GM12878 (cell line): ENCODE results near the gene CPS1. TPM values are rescaled to one million over a fixed set of nuclear protein-coding genes. Genes with fewer than 3 reads are reported as not detected.

ENCODE experiments used
- ATAC-seq: fragments of 200-7000 bp; cut with Tn5 transposase; 3 replicates; pipeline ENCODE4 v1.9.1; 2020; ENCODE audit warnings: mild to moderate bottlenecking, moderate library complexity
- BruUV-seq: library from RNA; stranded (reverse); fragments of 400-500 nt; replicated peaks from 2 replicates; lab custom pipeline; 2021; lab: Mats Ljungman, UMichigan
- CTCF ChIA-PET: fragments of 300-600 bp; sonication (Branson Sonifier 250); formaldehyde crosslinking; extraction: SDS; loops from one replicate; lab custom pipeline; 2021; ENCODE audit warnings: inconsistent platforms; lab: Yijun Ruan, JAX
- POLR2A ChIA-PET: fragments of 350-600 bp; formaldehyde crosslinking; extraction: SDS; loops from one replicate; lab custom pipeline; 2021; ENCODE audit warnings: inconsistent platforms; lab: Charles Lee
- RAD21 ChIA-PET: fragments of 300-600 bp; sonication (Branson Sonifier 250); formaldehyde crosslinking; loops from one replicate; lab custom pipeline; 2023; ENCODE audit warnings: antibody characterized with exemption; ENCODE audit not compliant: unreplicated experiment; lab: Charles Lee
- SMC1A ChIA-PET: fragments of 300-600 bp; sonication (Branson Sonifier 250); formaldehyde crosslinking; loops from one replicate; lab custom pipeline; 2023; ENCODE audit not compliant: unreplicated experiment, uncharacterized antibody; lab: Charles Lee
- DNase-seq: peaks from one replicate; pipeline ENCODE4 v3.0.0-alpha.2; 2011; ENCODE audit warnings: low read depth, low spot score
- FAIRE-seq: peaks from 3 replicates; lab custom pipeline; 2011; peaks lifted over from hg19 to GRCh38; lab: Jason Lieb, UNC
- H2AFZ ChIP-seq: 2 replicates; pipeline ENCODE4 v1.6.0; 2011; ENCODE audit warnings: low read depth, low read length, control low read depth; ENCODE audit not compliant: control insufficient read depth
- H3K27ac ChIP-seq: 2 replicates; pipeline ENCODE4 v1.5.1; 2011; ENCODE audit warnings: control low read depth; ENCODE audit not compliant: control insufficient read depth, insufficient read depth
- H3K27me3 ChIP-seq, 2 experiments: replicated peaks in 1 of 2; 2 replicates each; pipeline versions ENCODE4 v1.6.0 to v1.6.1; 2011; ENCODE audit warnings: low read length in 1 of 2; ENCODE audit not compliant: control insufficient read depth in 2 of 2, insufficient read depth in 2 of 2
- H3K36me3 ChIP-seq, 2 experiments: 2 replicates each; pipeline ENCODE4 v1.5.1; 2011; ENCODE audit warnings: low read length in 1 of 2; ENCODE audit not compliant: control insufficient read depth in 2 of 2, insufficient read depth in 2 of 2
- H3K4me1 ChIP-seq: 2 replicates; pipeline ENCODE4 v1.6.1; 2011; ENCODE audit warnings: mild to moderate bottlenecking, low read length, moderate library complexity, mixed read lengths; ENCODE audit not compliant: control insufficient read depth, insufficient read depth
- H3K4me2 ChIP-seq: 2 replicates; pipeline ENCODE4 v1.6.0; 2011; ENCODE audit warnings: control low read depth; ENCODE audit not compliant: control insufficient read depth, insufficient read depth
- H3K4me3 ChIP-seq: fragments of 200-600 bp; sonication (generic); 2 replicates; pipeline ENCODE4 v1.5.1; 2016
- H3K79me2 ChIP-seq: 2 replicates; pipeline ENCODE4 v1.6.0; 2011; ENCODE audit warnings: low read length; ENCODE audit not compliant: control insufficient read depth, insufficient read depth
- H3K9ac ChIP-seq: 2 replicates; pipeline ENCODE4 v1.8.0; 2011; ENCODE audit warnings: low read length, control low read depth, mixed read lengths; ENCODE audit not compliant: control insufficient read depth, insufficient read depth
- H3K9me3 ChIP-seq: replicated peaks from 3 replicates; pipeline ENCODE4 v1.5.1; 2011; ENCODE audit warnings: mild to moderate bottlenecking, low read length; ENCODE audit not compliant: control insufficient read depth, insufficient read depth
- H4K20me1 ChIP-seq: 2 replicates; pipeline ENCODE4 v1.6.0; 2011; ENCODE audit not compliant: control insufficient read depth, insufficient read depth
- BCL11A ChIP-seq: IDR thresholded peaks from 2 replicates; pipeline ENCODE4 v1.6.1; 2011; ENCODE audit warnings: low read depth, low read length
- CBX5 ChIP-seq: sonication (generic); IDR thresholded peaks from 2 replicates; pipeline ENCODE4 v1.6.1; 2016; ENCODE audit warnings: low read depth, moderate library complexity, mild to moderate bottlenecking, inconsistent platforms
- CEBPB ChIP-seq, 2 experiments: fragments of 150-350 bp in 1 of 2; IDR thresholded peaks; 2 replicates each; pipeline ENCODE4 v1.6.1; 2012 to 2014; ENCODE audit warnings: low read depth in 2 of 2, low read length in 2 of 2, borderline replicate concordance in 1 of 2, inconsistent platforms in 1 of 2
- EED ChIP-seq: sonication (generic); IDR thresholded peaks from 2 replicates; pipeline ENCODE4 v1.6.1; 2016; ENCODE audit warnings: antibody characterized with exemption, low read depth
- GATAD2B ChIP-seq: fragments of 450-650 bp; conservative IDR thresholded peaks from 2 replicates; pipeline ENCODE4 v1.6.1; 2017; ENCODE audit warnings: low read depth, mild to moderate bottlenecking, moderate library complexity
- IKZF2 ChIP-seq, 2 experiments: fragments of 450-650 bp; IDR thresholded peaks; 2 replicates each; pipeline ENCODE4 v1.6.1; 2017; ENCODE audit warnings: mild to moderate bottlenecking in 2 of 2, moderate library complexity in 2 of 2
- IRF3 ChIP-seq: fragments of 450-650 bp; IDR thresholded peaks from 2 replicates; pipeline ENCODE4 v1.6.1; 2014; ENCODE audit warnings: mild to moderate bottlenecking
- IRF4 ChIP-seq: IDR thresholded peaks from 2 replicates; pipeline ENCODE4 v1.6.1; 2011; ENCODE audit warnings: low read depth, low read length
- JUNB ChIP-seq: IDR thresholded peaks from 2 replicates; pipeline ENCODE4 v1.6.1; 2016; ENCODE audit warnings: antibody characterized with exemption, mild to moderate bottlenecking
- KLF5 ChIP-seq: fragments of 450-650 bp; IDR thresholded peaks from 2 replicates; pipeline ENCODE4 v1.6.1; 2014; ENCODE audit warnings: mild to moderate bottlenecking; ENCODE audit not compliant: partially characterized antibody
- MAX ChIP-seq: IDR thresholded peaks from 2 replicates; pipeline ENCODE4 v1.6.1; 2012; ENCODE audit warnings: low read depth, low read length, improper control_type of control experiment
- MYB ChIP-seq: fragments of 150-350 bp; IDR thresholded peaks from 2 replicates; pipeline ENCODE4 v1.6.1; 2014; ENCODE audit warnings: mild to moderate bottlenecking, low read depth, low read length, borderline replicate concordance
- MYC ChIP-seq: IDR thresholded peaks from 2 replicates; pipeline ENCODE4 v1.6.1; 2011; ENCODE audit warnings: mild to moderate bottlenecking, low read length, moderate library complexity, inconsistent platforms; ENCODE audit not compliant: insufficient read depth, insufficient replicate concordance, insufficient read length, severe bottlenecking
- NR2C1 ChIP-seq: fragments of 450-650 bp; IDR thresholded peaks from 2 replicates; pipeline ENCODE4 v1.6.1; 2017; ENCODE audit warnings: antibody characterized with exemption, mild to moderate bottlenecking, moderate library complexity
- RFX5 ChIP-seq: IDR thresholded peaks from 2 replicates; pipeline ENCODE4 v1.6.1; 2011; ENCODE audit warnings: low read depth, low read length, improper control_type of control experiment
- RUNX3 ChIP-seq: IDR thresholded peaks from 2 replicates; pipeline ENCODE4 v1.6.1; 2012; ENCODE audit warnings: low read length, inconsistent platforms
- SMAD5 ChIP-seq: IDR thresholded peaks from 2 replicates; pipeline ENCODE4 v1.6.1; 2016; ENCODE audit warnings: antibody characterized with exemption, low read depth
- SPI1 ChIP-seq: IDR thresholded peaks from 2 replicates; pipeline ENCODE4 v1.6.1; 2011; ENCODE audit warnings: low read depth, mild to moderate bottlenecking, low read length, moderate library complexity, borderline replicate concordance; ENCODE audit not compliant: insufficient read depth
- ZBTB40 ChIP-seq: fragments of 450-650 bp; IDR thresholded peaks from 2 replicates; pipeline ENCODE4 v1.6.1; 2016; ENCODE audit warnings: mild to moderate bottlenecking, moderate library complexity, borderline replicate concordance
- ZNF274 ChIP-seq: IDR thresholded peaks from one replicate; pipeline ENCODE4 v1.8.0; 2011; ENCODE audit not compliant: insufficient read length, insufficient read depth
- ZSCAN29 ChIP-seq: fragments of 450-650 bp; IDR thresholded peaks from 2 replicates; pipeline ENCODE4 v1.6.1; 2017; ENCODE audit warnings: mild to moderate bottlenecking, moderate library complexity
- in situ Hi-C: fragments of 300-500 bp; cut with MboI; formaldehyde crosslinking; loops from 9 replicates; pipeline ENCODE4 v1.14.3; 2018; ENCODE audit warnings: mixed read lengths
- intact Hi-C: fragments of 100-400 bp; cut with micrococcal nuclease; formaldehyde crosslinking; loops from one replicate; pipeline ENCODE4 v1.14.2; 2022; ENCODE audit not compliant: unreplicated experiment
- polyA plus RNA-seq, 11 experiments: library from polyadenylated mRNA; depleted of rRNA in 4 of 11; unstranded in 6 of 11; stranded (reverse) in 5 of 11; fragments of >200 nt; fragmentation: Nextera tagmentation in 4 of 11; fragmentation: Illumina TruSeq in 1 of 11; extraction: Ambion mirVana in 4 of 11; extraction: Trizol in 1 of 11; gene quantifications; 1 replicate in 1 of 11; 2 replicates in 10 of 11; pipeline versions ENCODE4 v1.2.1 to v1.2.3, GENCODE V29; 2011 to 2016; ENCODE audit warnings: inconsistent platforms in 2 of 11, missing spikeins in 2 of 11, low read depth in 1 of 11
- total RNA-seq, 4 experiments: library from RNA; depleted of rRNA in 3 of 4; stranded (reverse); fragments of >200 nt in 3 of 4; fragmentation: Illumina TruSeq in 1 of 4; extraction: Trizol in 1 of 4; gene quantifications; 2 replicates each; pipeline versions ENCODE4 v1.2.1 to v1.2.3, GENCODE V29; 2013 to 2021

Gene CPS1
- total and polyA plus RNA-seq, 10 of the 15 experiments (the other 5 are each of a cell fraction or from before 2014, with no cell fraction given), result 0.20 to 4.6 (median 0.55) TPM

GRCh38 chr2:210657874-210658273, 101.5 kb downstream of the CPS1 start (continued):
- no peak for TF ChIP-seq ZBTB40
- no peak for TF ChIP-seq MAX
- TF ChIP-seq KLF5, result no peak

- no TSS peak for BruUV-seq
- no peaks in the 10 kb centered on the region for H3K9me3 ChIP-seq
- SMC1A ChIA-PET, result interaction anchor here (1.0 kb wide), 1 partner anchor 25 kb away, joined by 3 read pairs; no protein-coding TSS in a partner anchor
- in situ Hi-C loops (no loop called here), intact Hi-C loops (no loop called here)
- H3K4me3 ChIP-seq, result no peak overlapping the region
- ATAC-seq (no peak), FAIRE-seq (no peak), DNase-seq (no peak)
- H2AFZ ChIP-seq, result no peak overlapping the region
- no peak overlapping the region for H3K27ac ChIP-seq
- RAD21 ChIA-PET, result no interaction called here
- H3K36me3 ChIP-seq, result no peaks in the 10 kb centered on the region
- no peaks in the 10 kb centered on the region for H4K20me1 ChIP-seq
- H3K27me3 ChIP-seq, result no peaks in the 10 kb centered on the region
- H3K4me2 ChIP-seq, result no peak overlapping the region
- POLR2A ChIA-PET, result no interaction called here
- H3K4me1 ChIP-seq, result no peaks in the 10 kb centered on the region
- CTCF ChIA-PET, result interaction anchor here (1.0 to 1.2 kb wide), 2 partner anchors 9 to 10 kb away, joined by 3 to 4 read pairs; no protein-coding TSS in a partner anchor
- H3K9ac ChIP-seq, result no peak overlapping the region
- no peak for TF ChIP-seq ZSCAN29
- no peak for TF ChIP-seq JUNB
- no peak for TF ChIP-seq IKZF2 (IDR thresholded peaks at IDR 0.05)
- no peak for TF ChIP-seq RFX5
- TF ChIP-seq CEBPB (IDR thresholded peaks at IDR 0.05; ENCODE audit: borderline replicate concordance in 1 of 2, low read depth in 2 of 2, low read length in 2 of 2), result no peak
- TF ChIP-seq NR2C1, result no peak
- no peak for TF ChIP-seq MYB
- TF ChIP-seq MYC, result no peak
- TF ChIP-seq SMAD5, result no peak
- TF ChIP-seq ZNF274, result no peak
- TF ChIP-seq CBX5, result no peak
- TF ChIP-seq SPI1, result no peak
- TF ChIP-seq IRF4, result no peak
- TF ChIP-seq IRF3, result no peak
- no peak for TF ChIP-seq EED
- TF ChIP-seq GATAD2B, result no peak
- no peak for TF ChIP-seq RUNX3
- TF ChIP-seq BCL11A, result no peak
- no peaks in the 10 kb centered on the region for H3K79me2 ChIP-seq
These were observed 104.4 kb downstream of the CPS1 start for GRCh38 chr2:210660751-210661150.
